H1 (cell line): ENCODE results near the gene FICD. TPM values are rescaled to one million over a fixed set of nuclear protein-coding genes. Genes with fewer than 3 reads are reported as not detected.

Source experiments
- CTCF ChIA-PET: fragments of 300-600 bp; sonication (Branson Sonifier 250); formaldehyde crosslinking; loops from one replicate; lab custom pipeline; 2021; ENCODE audit not compliant: partially characterized antibody; lab: Charles Lee
- POLR2A ChIA-PET: fragments of 300-600 bp; sonication (Branson Sonifier 250); formaldehyde crosslinking; loops from one replicate; lab custom pipeline; 2021; ENCODE audit warnings: inconsistent platforms; ENCODE audit not compliant: partially characterized antibody; lab: Charles Lee
- DNase-seq, 2 experiments: peaks; one replicate each; pipeline versions ENCODE4 v3.0.0 to v3.0.0-alpha.2; 2010 to 2022; ENCODE audit warnings: low spot score in 2 of 2, low read depth in 1 of 2, mixed read lengths in 1 of 2
- FAIRE-seq: peaks from 2 replicates; lab custom pipeline; 2011; peaks lifted over from hg19 to GRCh38; lab: Jason Lieb, UNC
- H2AFZ ChIP-seq: 2 replicates; pipeline ENCODE4 v1.8.1; 2012; ENCODE audit warnings: low read length, inconsistent platforms
- H2AK5ac ChIP-seq: 2 replicates; pipeline ENCODE4 v1.6.1; 2013; ENCODE audit warnings: low read depth, low read length
- H2BK120ac ChIP-seq: replicated peaks from 2 replicates; pipeline ENCODE3; 2013; ENCODE audit warnings: low read depth, low read length, inconsistent platforms
- H2BK12ac ChIP-seq: 2 replicates; pipeline ENCODE4 v1.6.1; 2013; ENCODE audit warnings: low read depth, low read length
- H2BK15ac ChIP-seq: 2 replicates; pipeline ENCODE4 v1.6.1; 2013; ENCODE audit warnings: low read length
- H2BK20ac ChIP-seq: 2 replicates; pipeline ENCODE4 v1.6.1; 2013; ENCODE audit warnings: low read length
- H2BK5ac ChIP-seq: 2 replicates; pipeline ENCODE4 v1.6.1; 2013; ENCODE audit warnings: low read depth, low read length
- H3K14ac ChIP-seq: 2 replicates; pipeline ENCODE4 v1.6.1; 2013; ENCODE audit warnings: inconsistent platforms; ENCODE audit not compliant: insufficient read length
- H3K18ac ChIP-seq: 2 replicates; pipeline ENCODE4 v1.6.1; 2013; ENCODE audit warnings: low read length; ENCODE audit errors: extremely low read depth
- H3K23ac ChIP-seq: 2 replicates; pipeline ENCODE4 v1.6.1; 2013; ENCODE audit warnings: inconsistent platforms; ENCODE audit not compliant: insufficient read length
- H3K23me2 ChIP-seq: 2 replicates; pipeline ENCODE4 v1.6.1; 2013; ENCODE audit warnings: low read depth, low read length
- H3K27ac ChIP-seq: 2 replicates; pipeline ENCODE4 v1.6.1; 2011; ENCODE audit warnings: low read depth, low read length, inconsistent platforms
- H3K27me3 ChIP-seq, 4 experiments: replicated peaks in 1 of 4; 1 replicate in 1 of 4; 2 replicates in 3 of 4; pipeline versions ENCODE4 v1.6.1 to v1.8.1; 2011 to 2013; ENCODE audit warnings: low read length in 3 of 4, mild to moderate bottlenecking in 3 of 4, inconsistent platforms in 2 of 4, mixed read lengths in 2 of 4, moderate library complexity in 1 of 4; ENCODE audit not compliant: control insufficient read depth in 3 of 4, insufficient read depth in 3 of 4; ENCODE audit errors: extremely low read depth in 1 of 4
- H3K36me3 ChIP-seq, 4 experiments: 2 replicates each; pipeline versions ENCODE4 v1.6.1 to v1.8.1; 2011 to 2013; ENCODE audit warnings: mild to moderate bottlenecking in 4 of 4, low read length in 3 of 4, moderate library complexity in 2 of 4, control low read depth in 1 of 4, inconsistent platforms in 1 of 4; ENCODE audit not compliant: insufficient read depth in 4 of 4, control insufficient read depth in 2 of 4
- H3K4ac ChIP-seq: replicated peaks from 2 replicates; pipeline ENCODE3; 2013; ENCODE audit warnings: low read length, low read depth, mixed read lengths, inconsistent platforms; ENCODE audit not compliant: insufficient read length
- H3K4me1 ChIP-seq, 4 experiments: replicated peaks in 1 of 4; 1 replicate in 1 of 4; 2 replicates in 3 of 4; pipeline versions ENCODE4 v1.6.1 to v1.8.1; 2011 to 2013; ENCODE audit warnings: low read length in 3 of 4, inconsistent platforms in 2 of 4, mixed read lengths in 1 of 4; ENCODE audit not compliant: insufficient read depth in 4 of 4, control insufficient read depth in 3 of 4
- H3K4me2 ChIP-seq, 2 experiments: 2 replicates each; pipeline versions ENCODE4 v1.6.1 to v1.8.1; 2011 to 2013; ENCODE audit warnings: low read depth in 2 of 2, low read length in 2 of 2, control low read depth in 1 of 2, inconsistent platforms in 1 of 2, mild to moderate bottlenecking in 1 of 2; ENCODE audit not compliant: insufficient read depth in 1 of 2
- H3K4me3 ChIP-seq, 4 experiments: fragments of 200-600, 300-600 bp in 1 of 4; sonication (generic), shearing (Covaris generic), sonication (Bioruptor Twin) in 1 of 4; 2 replicates each; pipeline versions ENCODE4 v1.5.1 to v1.8.1; 2011 to 2016; ENCODE audit warnings: low read length in 4 of 4, low read depth in 3 of 4, control low read depth in 2 of 4, inconsistent platforms in 2 of 4, mild to moderate bottlenecking in 2 of 4, mixed read lengths in 1 of 4, moderate library complexity in 1 of 4; ENCODE audit not compliant: insufficient read depth in 2 of 4; ENCODE audit errors: extremely low read depth in 1 of 4
- H3K56ac ChIP-seq: replicated peaks from 2 replicates; pipeline ENCODE3; 2013; ENCODE audit warnings: low read depth, mild to moderate bottlenecking, mixed read lengths, low read length, inconsistent platforms; ENCODE audit not compliant: insufficient read length
- H3K79me1 ChIP-seq: 2 replicates; pipeline ENCODE4 v1.6.1; 2013; ENCODE audit warnings: low read depth, low read length, control low read depth
- H3K79me2 ChIP-seq, 2 experiments: 2 replicates each; pipeline versions ENCODE4 v1.6.1 to v1.8.1; 2012 to 2013; ENCODE audit warnings: low read length in 2 of 2, mild to moderate bottlenecking in 2 of 2, inconsistent platforms in 1 of 2; ENCODE audit not compliant: insufficient read depth in 2 of 2, control insufficient read depth in 1 of 2
- H3K9ac ChIP-seq, 4 experiments: replicated peaks in 1 of 4; 1 replicate in 1 of 4; 2 replicates in 3 of 4; pipeline versions ENCODE4 v1.6.1 to v1.8.1; 2011 to 2013; ENCODE audit warnings: low read depth in 3 of 4, low read length in 3 of 4, control low read depth in 2 of 4, mild to moderate bottlenecking in 2 of 4, moderate library complexity in 2 of 4, inconsistent platforms in 1 of 4; ENCODE audit errors: extremely low read depth in 1 of 4
- H3K9me3 ChIP-seq, 2 experiments: 2 replicates each; pipeline versions ENCODE4 v1.6.1 to v1.8.1; 2012 to 2013; ENCODE audit warnings: mild to moderate bottlenecking in 2 of 2, moderate library complexity in 2 of 2, control low read depth in 1 of 2, inconsistent platforms in 1 of 2, low read depth in 1 of 2, low read length in 1 of 2, mixed read lengths in 1 of 2; ENCODE audit not compliant: insufficient read depth in 2 of 2
- H4K20me1 ChIP-seq, 2 experiments: replicated peaks in 1 of 2; 2 replicates each; pipeline versions ENCODE3 to v1.8.1; 2011 to 2013; ENCODE audit warnings: inconsistent platforms in 2 of 2, low read length in 2 of 2, mild to moderate bottlenecking in 1 of 2; ENCODE audit not compliant: insufficient read depth in 2 of 2, control insufficient read depth in 1 of 2
- H4K5ac ChIP-seq: 2 replicates; pipeline ENCODE4 v1.6.1; 2013; ENCODE audit warnings: low read length, low read depth, mixed read lengths, inconsistent platforms; ENCODE audit not compliant: insufficient read length
- H4K8ac ChIP-seq: 2 replicates; pipeline ENCODE4 v1.8.0; 2013; ENCODE audit warnings: mild to moderate bottlenecking, moderate library complexity, low read length, inconsistent platforms; ENCODE audit not compliant: insufficient read depth; ENCODE audit errors: extremely low read depth
- H4K91ac ChIP-seq: replicated peaks from 2 replicates; pipeline ENCODE3; 2013; ENCODE audit warnings: low read length, mixed read lengths, inconsistent platforms; ENCODE audit not compliant: insufficient read length
- CBX8 ChIP-seq: fragments of 300-800, 300-1000 bp; sonication (generic); IDR thresholded peaks from 2 replicates; pipeline ENCODE4 v1.7.1; 2016; ENCODE audit warnings: low read depth, low read length, borderline replicate concordance
- CEBPB ChIP-seq: IDR thresholded peaks from 2 replicates; pipeline ENCODE4 v1.6.1; 2012; ENCODE audit warnings: low read depth, low read length
- CHD1 ChIP-seq: IDR thresholded peaks from 2 replicates; pipeline ENCODE4 v1.6.1; 2012; ENCODE audit warnings: low read depth, low read length, improper control_type of control experiment
- EGR1 ChIP-seq: IDR thresholded peaks from 2 replicates; pipeline ENCODE4 v1.6.1; 2011; ENCODE audit warnings: low read depth, low read length, borderline replicate concordance
- GTF2F1 ChIP-seq: IDR thresholded peaks from 2 replicates; pipeline ENCODE4 v1.6.1; 2012; ENCODE audit warnings: low read depth, low read length, improper control_type of control experiment, borderline replicate concordance
- JUN ChIP-seq: IDR thresholded peaks from 2 replicates; pipeline ENCODE4 v1.6.1; 2011; ENCODE audit warnings: low read depth, mild to moderate bottlenecking, improper control_type of control experiment, low read length
- NRF1 ChIP-seq: IDR thresholded peaks from 2 replicates; pipeline ENCODE4 v1.6.1; 2011; ENCODE audit warnings: mild to moderate bottlenecking, low read depth, low read length, improper control_type of control experiment
- POLR2A ChIP-seq, 2 experiments: IDR thresholded peaks; 1 replicate in 1 of 2; 2 replicates in 1 of 2; pipeline ENCODE4 v1.6.1; 2011; ENCODE audit warnings: low read depth in 2 of 2, low read length in 2 of 2, mild to moderate bottlenecking in 2 of 2; ENCODE audit errors: control extremely low read depth in 1 of 2
- POLR2AphosphoS5 ChIP-seq: IDR thresholded peaks from 2 replicates; pipeline ENCODE4 v1.6.1; 2011; ENCODE audit warnings: low read depth, low read length
- POU5F1 ChIP-seq: IDR thresholded peaks from 2 replicates; pipeline ENCODE4 v1.6.1; 2011; ENCODE audit warnings: low read depth, mild to moderate bottlenecking, low read length, moderate library complexity
- RXRA ChIP-seq: IDR thresholded peaks from 2 replicates; pipeline ENCODE4 v1.6.1; 2011; ENCODE audit warnings: low read depth, mild to moderate bottlenecking, low read length, moderate library complexity; ENCODE audit not compliant: insufficient read depth
- WGBS, 2 experiments: shearing (Covaris generic) in 1 of 2; methylation state at CpG; one replicate each; pipeline versions ENCODE4 v1.1.6 to v1.1.7; 2013 to 2015; ENCODE audit warnings: low lambda C conversion rate in 2 of 2, mixed read lengths in 2 of 2, inconsistent platforms in 1 of 2, low coverage in 1 of 2, missing lambda C conversion rate in 1 of 2; ENCODE audit not compliant: insufficient replicate concordance in 2 of 2, insufficient coverage in 1 of 2, insufficient read length in 1 of 2; ENCODE audit errors: extremely low coverage in 1 of 2, missing lambda C conversion rate in 1 of 2; 5-methylcytosine and 5-hydroxymethylcytosine counted together
- polyA plus RNA-seq, 7 experiments: library from polyadenylated mRNA; depleted of rRNA in 3 of 7; stranded (reverse) in 5 of 7; unstranded in 2 of 7; fragments of >200 nt in 5 of 7; fragments of 200-250 nt in 2 of 7; gene quantifications; 1 replicate in 5 of 7; 2 replicates in 1 of 7; 4 replicates in 1 of 7; pipeline versions ENCODE4 v1.2.1 to v1.2.3, GENCODE V29; 2011 to 2013; ENCODE audit warnings: missing spikeins in 2 of 7, mixed read lengths in 2 of 7
- total RNA-seq: library from RNA; stranded (reverse); fragmentation: NEBNext Ultra II Directional; extraction: Animal tissue kit (Norgen Biotek cat#: 25700); gene quantifications from 2 replicates; pipeline ENCODE4 v1.2.1, GENCODE V29; 2021
- TF ChIP-seq, protein P1 (sequence below), 3 experiments: IDR thresholded peaks; 1 replicate in 2 of 3; 2 replicates in 1 of 3; pipeline versions ENCODE4 v1.5.1 to v1.6.1; 2011; ENCODE audit warnings: low read length in 3 of 3, mild to moderate bottlenecking in 3 of 3, inconsistent platforms in 2 of 3, low read depth in 1 of 3, moderate library complexity in 1 of 3; ENCODE audit not compliant: insufficient read depth in 1 of 3; ENCODE audit errors: control extremely low read depth in 1 of 3

FICD gene
- total and polyA plus RNA-seq, 2 of the 8 experiments (the other 6 are each of a cell fraction or from before 2014, with no cell fraction given) = 2.2 to 6.0 TPM

DNA sequence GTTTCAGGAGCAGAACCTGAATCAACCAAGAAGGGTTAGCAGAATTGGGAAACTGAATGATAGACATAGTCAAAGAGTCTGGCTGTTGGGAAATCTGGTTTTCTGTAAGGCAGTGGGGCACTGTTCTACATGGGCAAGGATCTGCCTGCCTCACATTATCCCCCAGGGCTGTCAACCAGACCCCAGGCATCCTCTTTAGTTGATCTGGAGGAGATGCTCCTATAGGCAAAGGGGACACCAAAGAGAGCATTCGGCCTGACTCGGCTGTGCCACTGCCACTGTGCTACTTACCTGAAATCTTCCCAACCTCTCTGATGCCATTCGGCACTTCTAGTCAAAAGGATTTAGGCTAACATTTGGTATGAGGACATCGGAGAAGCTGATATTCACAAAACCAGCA, 51.4 kb downstream of the FICD start:
- Histone ChIP-seq H3K56ac (no peak overlapping the region), H3K79me1 (no peaks in the 10 kb centered on the region), H3K14ac (no peak overlapping the region), H3K23ac (no peak overlapping the region), H2BK12ac (no peak overlapping the region), H2BK20ac (no peak overlapping the region), H3K23me2 (peaks cover 10% of the 10 kb centered on the region; the same call in 1 of the 2 replicates), H2AFZ (no peak overlapping the region), H4K5ac (no peak overlapping the region), H4K8ac (no peak overlapping the region), H4K91ac (no peak overlapping the region), H2AK5ac (no peak overlapping the region), H3K4me1 (no peaks in the 10 kb centered on the region), H4K20me1 (peaks cover 0 to 4% of the 10 kb centered on the region in 2 experiments), H3K79me2 (peaks cover 0 to 13% of the 10 kb centered on the region in 2 experiments; a peak in 3 of 4 replicates), H3K27ac (no peak overlapping the region), H3K18ac (no peak overlapping the region), H3K36me3 (peaks cover 24 to 55% (median 47%) of the 10 kb centered on the region in 4 experiments), H3K9me3 (no peaks in the 10 kb centered on the region), H3K4ac (no peak overlapping the region), H2BK5ac (no peak overlapping the region), H2BK15ac (no peak overlapping the region), H2BK120ac (no peak overlapping the region), H3K4me2 (no peak overlapping the region), H3K4me3 (no peak overlapping the region), H3K9ac (no peak overlapping the region), H3K27me3 (no peaks in the 10 kb centered on the region)
- DNase-seq (no peak), FAIRE-seq (no peak)
- ChIA-PET POLR2A (interaction anchor here (1.6 to 2.8 kb wide), 4 partner anchors 38 to 56 kb away, joined by 5 to 12 read pairs (median 6); no protein-coding TSS in a partner anchor), CTCF (interaction anchor here (1.0 to 24.3 kb wide), 5 partner anchors 11 to 410 kb away, joined by 3 to 523 read pairs (median 5); no protein-coding TSS in a partner anchor)
- WGBS, 2 experiments = 95% methylated on average over 4 of the region's 4 CpGs; no CpG with 5 or more reads in 1 of the 2 experiments
- TF ChIP-seq POU5F1 = no peak
- no peak for TF ChIP-seq POLR2AphosphoS5
- TF ChIP-seq GTF2F1 = no peak
- TF ChIP-seq POLR2A (IDR thresholded peaks at IDR 0.05; ENCODE audit: control extremely low read depth in 1 of 2, low read depth in 2 of 2, low read length in 2 of 2) = no peak
- TF ChIP-seq JUN = no peak
- TF ChIP-seq RXRA = no peak
- TF ChIP-seq CHD1 = no peak
- no peak for TF ChIP-seq NRF1
- no peak for TF ChIP-seq CBX8
- TF ChIP-seq, protein P1, sequence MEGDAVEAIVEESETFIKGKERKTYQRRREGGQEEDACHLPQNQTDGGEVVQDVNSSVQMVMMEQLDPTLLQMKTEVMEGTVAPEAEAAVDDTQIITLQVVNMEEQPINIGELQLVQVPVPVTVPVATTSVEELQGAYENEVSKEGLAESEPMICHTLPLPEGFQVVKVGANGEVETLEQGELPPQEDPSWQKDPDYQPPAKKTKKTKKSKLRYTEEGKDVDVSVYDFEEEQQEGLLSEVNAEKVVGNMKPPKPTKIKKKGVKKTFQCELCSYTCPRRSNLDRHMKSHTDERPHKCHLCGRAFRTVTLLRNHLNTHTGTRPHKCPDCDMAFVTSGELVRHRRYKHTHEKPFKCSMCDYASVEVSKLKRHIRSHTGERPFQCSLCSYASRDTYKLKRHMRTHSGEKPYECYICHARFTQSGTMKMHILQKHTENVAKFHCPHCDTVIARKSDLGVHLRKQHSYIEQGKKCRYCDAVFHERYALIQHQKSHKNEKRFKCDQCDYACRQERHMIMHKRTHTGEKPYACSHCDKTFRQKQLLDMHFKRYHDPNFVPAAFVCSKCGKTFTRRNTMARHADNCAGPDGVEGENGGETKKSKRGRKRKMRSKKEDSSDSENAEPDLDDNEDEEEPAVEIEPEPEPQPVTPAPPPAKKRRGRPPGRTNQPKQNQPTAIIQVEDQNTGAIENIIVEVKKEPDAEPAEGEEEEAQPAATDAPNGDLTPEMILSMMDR (IDR thresholded peaks at IDR 0.05; ENCODE audit: control extremely low read depth in 1 of 3, insufficient read depth in 1 of 3, low read depth in 1 of 3, low read length in 3 of 3) = no peak
- TF ChIP-seq EGR1 = no peak
- TF ChIP-seq CEBPB = no peak
